Activated CD8-positive, alpha-beta T cell treated with anti-CD3 and anti-CD28 coated beads for 36 hours (primary cell): ENCODE measurements around the gene TMPRSS5. TPM values are rescaled to one million over a fixed set of nuclear protein-coding genes. Genes with fewer than 3 reads are reported as not detected.

Experiments
- ATAC-seq: fragments of 200-7000 bp; cut with Tn5 transposase; one replicate; pipeline ENCODE4 v1.10.0; 2021; ENCODE audit warnings: mild to moderate bottlenecking, moderate library complexity
- CTCF ChIA-PET: fragments of 350-600 bp; sonication (Branson Sonifier 250); formaldehyde crosslinking; loops from one replicate; lab custom pipeline; 2021; ENCODE audit warnings: antibody characterized with exemption; lab: Charles Lee
- POLR2A ChIA-PET: fragments of 350-600 bp; sonication (Branson Sonifier 250); formaldehyde crosslinking; loops from one replicate; lab custom pipeline; 2021; ENCODE audit warnings: antibody characterized with exemption; lab: Charles Lee
- DNase-seq: peaks from one replicate; pipeline ENCODE4 v3.0.0-alpha.2; 2020
- H3K27ac Mint-ChIP-seq: one replicate; pipeline ENCODE4 v1.8.0; 2021; ENCODE audit warnings: mild to moderate bottlenecking, mixed read lengths
- H3K27me3 Mint-ChIP-seq: one replicate; pipeline ENCODE4 v1.8.0; 2021; ENCODE audit warnings: mixed read lengths
- H3K36me3 Mint-ChIP-seq: one replicate; pipeline ENCODE4 v1.8.0; 2021; ENCODE audit warnings: low read depth, mixed read lengths
- H3K4me1 Mint-ChIP-seq: one replicate; pipeline ENCODE4 v1.8.0; 2021; ENCODE audit warnings: low read depth, mixed read lengths
- H3K4me3 Mint-ChIP-seq: one replicate; pipeline ENCODE4 v1.8.0; 2021; ENCODE audit warnings: mild to moderate bottlenecking, moderate library complexity, mixed read lengths
- H3K9me3 Mint-ChIP-seq: one replicate; pipeline ENCODE4 v1.8.0; 2021; ENCODE audit warnings: mixed read lengths
- intact Hi-C: fragments of 100-400 bp; cut with micrococcal nuclease; formaldehyde crosslinking; loops from one replicate; pipeline ENCODE4 v1.10.0; 2022
- total RNA-seq, 2 experiments: library from RNA; stranded (reverse); gene quantifications; one replicate each; pipeline ENCODE4 v1.2.3, GENCODE V29; 2021
- TF ChIP-seq, protein P1 (sequence below): fragments of 200-600 bp; IDR thresholded peaks from one replicate; pipeline ENCODE4 v1.8.0; 2022; ENCODE audit warnings: antibody characterized with exemption, mild to moderate bottlenecking

The TMPRSS5 gene
- total RNA-seq, 2 experiments from 2014 or later = 0.85 to 1.0 TPM

DNA sequence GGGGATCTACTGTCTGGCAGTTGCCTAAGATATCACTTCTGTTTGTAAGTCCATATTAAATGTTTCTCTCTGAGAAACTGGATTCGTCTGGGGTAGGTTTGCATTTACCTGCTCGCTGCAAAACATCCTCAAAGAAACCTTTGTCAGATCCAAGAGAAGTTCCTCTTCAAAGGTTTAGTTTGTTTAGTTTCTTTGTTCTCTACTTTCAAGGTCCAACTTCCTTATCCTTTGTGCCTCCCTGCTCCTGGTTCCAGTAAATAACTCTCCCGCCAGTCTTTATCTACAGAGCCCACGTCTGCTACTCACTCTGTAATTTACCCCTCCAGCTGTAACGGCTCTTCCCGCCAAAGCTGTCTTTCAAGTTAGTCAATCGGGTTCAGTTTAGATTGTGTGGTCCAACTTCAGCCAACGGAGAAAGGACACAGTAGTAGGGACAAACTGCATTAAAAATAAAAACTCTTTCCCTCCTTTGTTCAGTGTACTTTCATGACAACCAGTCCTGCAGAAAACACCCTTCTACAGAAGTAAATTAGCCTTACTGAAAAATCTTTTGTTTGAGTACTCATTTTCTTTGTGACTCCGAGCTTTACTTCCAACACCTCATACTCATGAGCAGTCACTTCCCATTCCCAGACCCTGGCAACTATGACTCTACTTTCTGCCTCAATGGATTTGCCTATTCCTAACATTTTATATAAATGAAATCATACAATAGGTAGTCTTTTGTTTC lies 41.0 kb downstream of the TMPRSS5 start:
- Mint-ChIP-seq H3K9me3 (peaks cover 10% of the 10 kb centered on the region), H3K27me3 (peaks cover 3% of the 10 kb centered on the region), H3K36me3 (no peaks in the 10 kb centered on the region), H3K27ac (no peak overlapping the region), H3K4me1 (no peaks in the 10 kb centered on the region), H3K4me3 (no peak overlapping the region)
- DNase-seq (no peak), ATAC-seq (no peak)
- ChIA-PET CTCF (no interaction called here), POLR2A (no interaction called here)
- intact Hi-C loops = no loop called here
- TF ChIP-seq, protein P1, sequence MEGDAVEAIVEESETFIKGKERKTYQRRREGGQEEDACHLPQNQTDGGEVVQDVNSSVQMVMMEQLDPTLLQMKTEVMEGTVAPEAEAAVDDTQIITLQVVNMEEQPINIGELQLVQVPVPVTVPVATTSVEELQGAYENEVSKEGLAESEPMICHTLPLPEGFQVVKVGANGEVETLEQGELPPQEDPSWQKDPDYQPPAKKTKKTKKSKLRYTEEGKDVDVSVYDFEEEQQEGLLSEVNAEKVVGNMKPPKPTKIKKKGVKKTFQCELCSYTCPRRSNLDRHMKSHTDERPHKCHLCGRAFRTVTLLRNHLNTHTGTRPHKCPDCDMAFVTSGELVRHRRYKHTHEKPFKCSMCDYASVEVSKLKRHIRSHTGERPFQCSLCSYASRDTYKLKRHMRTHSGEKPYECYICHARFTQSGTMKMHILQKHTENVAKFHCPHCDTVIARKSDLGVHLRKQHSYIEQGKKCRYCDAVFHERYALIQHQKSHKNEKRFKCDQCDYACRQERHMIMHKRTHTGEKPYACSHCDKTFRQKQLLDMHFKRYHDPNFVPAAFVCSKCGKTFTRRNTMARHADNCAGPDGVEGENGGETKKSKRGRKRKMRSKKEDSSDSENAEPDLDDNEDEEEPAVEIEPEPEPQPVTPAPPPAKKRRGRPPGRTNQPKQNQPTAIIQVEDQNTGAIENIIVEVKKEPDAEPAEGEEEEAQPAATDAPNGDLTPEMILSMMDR = no peak

DNA sequence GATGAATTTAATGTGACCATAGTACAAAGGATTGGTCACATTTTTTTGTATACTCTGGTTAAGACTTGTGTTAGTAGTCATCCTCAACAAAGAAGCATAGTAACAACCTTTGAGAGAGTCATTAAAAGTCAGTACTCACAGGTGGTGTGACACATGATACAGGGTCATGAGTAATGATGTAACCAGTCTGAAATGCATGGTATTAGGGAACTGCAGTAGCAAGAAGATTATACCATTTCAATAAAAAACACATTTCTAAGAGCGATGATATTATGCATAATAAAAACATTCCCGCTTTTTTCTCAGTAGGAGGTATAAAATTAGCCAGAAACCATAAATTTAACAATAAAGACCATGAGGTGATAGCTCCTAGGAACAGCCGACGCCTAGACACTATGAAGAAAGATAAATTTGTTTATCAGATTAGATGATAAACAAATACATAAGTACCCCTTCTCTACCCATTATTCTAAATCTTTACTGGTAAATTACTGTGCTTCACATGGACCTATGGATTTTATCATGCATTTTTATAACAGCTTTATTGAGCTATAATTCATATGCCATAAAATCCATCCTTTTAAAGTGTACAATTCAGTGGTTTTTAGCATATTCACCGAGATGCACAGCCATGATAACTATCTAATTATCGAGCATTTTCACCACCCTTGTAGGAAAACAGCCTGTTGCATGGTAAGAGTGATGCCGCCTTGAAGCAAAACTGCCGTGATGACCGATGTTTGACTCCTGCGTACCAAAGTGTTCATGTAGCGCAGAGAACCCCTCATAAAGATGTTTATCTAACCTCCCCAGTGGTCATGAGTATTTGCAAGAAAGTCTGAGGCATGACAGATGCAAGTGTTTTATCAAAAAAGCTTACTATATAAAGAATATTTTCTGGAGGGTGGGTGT lies 41.8 kb downstream of the TMPRSS5 start:
- Mint-ChIP-seq H3K4me1 (no peaks in the 10 kb centered on the region), H3K4me3 (no peak overlapping the region), H3K27ac (no peak overlapping the region), H3K9me3 (peaks cover 10% of the 10 kb centered on the region), H3K27me3 (peaks cover 3% of the 10 kb centered on the region), H3K36me3 (no peaks in the 10 kb centered on the region)
- ChIA-PET CTCF (no interaction called here), POLR2A (no interaction called here)
- ATAC-seq (no peak), DNase-seq (no peak)
- TF ChIP-seq, protein P1 = no peak
- intact Hi-C loops = no loop called here

GRCh38 chr11:113663567-113663966 lies 42.5 kb downstream of the TMPRSS5 start:
- ATAC-seq (no peak), DNase-seq (no peak)
- H3K36me3 Mint-ChIP-seq = no peaks in the 10 kb centered on the region
- peaks cover 2% of the 10 kb centered on the region for H3K27me3 Mint-ChIP-seq
- H3K9me3 Mint-ChIP-seq = peaks cover 10% of the 10 kb centered on the region
- TF ChIP-seq, protein P1 = no peak
- H3K4me3 Mint-ChIP-seq = no peak overlapping the region
- intact Hi-C loops = no loop called here
- POLR2A ChIA-PET = no interaction called here
- no peaks in the 10 kb centered on the region for H3K4me1 Mint-ChIP-seq
- no peak overlapping the region for H3K27ac Mint-ChIP-seq
- CTCF ChIA-PET = no interaction called here

DNA sequence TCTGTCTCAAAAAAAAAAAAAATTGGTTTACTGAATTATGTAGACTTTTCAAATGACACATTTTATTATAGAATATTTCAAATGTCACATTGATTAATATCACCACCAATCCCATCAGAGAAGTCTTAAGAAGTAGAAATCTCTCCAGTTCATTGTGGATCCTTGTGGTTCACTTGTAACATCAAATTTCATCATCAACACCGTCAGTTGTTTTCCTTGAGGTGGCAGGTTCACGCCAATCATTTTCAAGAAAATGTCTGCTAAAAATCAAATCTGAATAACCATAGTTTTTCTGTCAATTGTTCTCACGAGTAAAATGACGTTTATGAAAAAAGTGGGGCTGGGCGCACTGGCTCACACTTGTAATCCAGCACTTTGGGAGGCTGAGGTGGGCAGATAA lies 50.3 kb downstream of the TMPRSS5 start:
- Mint-ChIP-seq H3K36me3 (no peaks in the 10 kb centered on the region), H3K4me3 (no peak overlapping the region), H3K4me1 (no peaks in the 10 kb centered on the region), H3K9me3 (no peaks in the 10 kb centered on the region), H3K27ac (no peak overlapping the region), H3K27me3 (peaks cover 15% of the 10 kb centered on the region)
- ChIA-PET CTCF (no interaction called here), POLR2A (no interaction called here)
- intact Hi-C loops = no loop called here
- no peak for ATAC-seq
- DNase-seq = no peak
- TF ChIP-seq, protein P1 = no peak

GRCh38 chr11:113651023-113651422 lies 55.1 kb downstream of the TMPRSS5 start:
- no peaks in the 10 kb centered on the region for H3K4me1 Mint-ChIP-seq
- TF ChIP-seq, protein P1 = no peak
- ATAC-seq (no peak), DNase-seq (no peak)
- ChIA-PET CTCF (no interaction called here), POLR2A (no interaction called here)
- intact Hi-C loops = no loop called here
- H3K27me3 Mint-ChIP-seq = peaks cover 15% of the 10 kb centered on the region
- no peak overlapping the region for H3K4me3 Mint-ChIP-seq
- no peaks in the 10 kb centered on the region for H3K9me3 Mint-ChIP-seq
- H3K27ac Mint-ChIP-seq = no peak overlapping the region
- H3K36me3 Mint-ChIP-seq = no peaks in the 10 kb centered on the region
